22Rv1 (cell line): ENCODE results near the gene RAPGEF4.

Experiments used
- H3K27ac ChIP-seq: fragments of 450-650 bp; 2 replicates; pipeline ENCODE4 v1.5.1; 2017
- CTCF ChIP-seq: fragments of 450-650 bp; IDR thresholded peaks from 2 replicates; pipeline ENCODE4 v1.5.1; 2017; ENCODE audit warnings: mild to moderate bottlenecking
- ZFX ChIP-seq: fragments of 450-650 bp; IDR thresholded peaks from 2 replicates; pipeline ENCODE4 v1.6.1; 2017; ENCODE audit warnings: antibody characterized with exemption, borderline replicate concordance

RAPGEF4 gene

GRCh38 chr2:173099804-173100203, 364.2 kb downstream of the RAPGEF4 start:
- no peak for TF ChIP-seq CTCF
- no peak for TF ChIP-seq ZFX
- no peak overlapping the region for H3K27ac ChIP-seq

GRCh38 chr2:173101687-173102086, 366.0 kb downstream of the RAPGEF4 start:
- TF ChIP-seq ZFX: no peak
- TF ChIP-seq CTCF: no peak
- no peak overlapping the region for H3K27ac ChIP-seq
